ENCODE measurements around the gene STOM.
"Not testable (repeated sequence)": the region's sequence is repeated elsewhere in the genome, so short reads cannot be mapped to it uniquely, and the experiment has no call there.

STOM gene

DNA sequence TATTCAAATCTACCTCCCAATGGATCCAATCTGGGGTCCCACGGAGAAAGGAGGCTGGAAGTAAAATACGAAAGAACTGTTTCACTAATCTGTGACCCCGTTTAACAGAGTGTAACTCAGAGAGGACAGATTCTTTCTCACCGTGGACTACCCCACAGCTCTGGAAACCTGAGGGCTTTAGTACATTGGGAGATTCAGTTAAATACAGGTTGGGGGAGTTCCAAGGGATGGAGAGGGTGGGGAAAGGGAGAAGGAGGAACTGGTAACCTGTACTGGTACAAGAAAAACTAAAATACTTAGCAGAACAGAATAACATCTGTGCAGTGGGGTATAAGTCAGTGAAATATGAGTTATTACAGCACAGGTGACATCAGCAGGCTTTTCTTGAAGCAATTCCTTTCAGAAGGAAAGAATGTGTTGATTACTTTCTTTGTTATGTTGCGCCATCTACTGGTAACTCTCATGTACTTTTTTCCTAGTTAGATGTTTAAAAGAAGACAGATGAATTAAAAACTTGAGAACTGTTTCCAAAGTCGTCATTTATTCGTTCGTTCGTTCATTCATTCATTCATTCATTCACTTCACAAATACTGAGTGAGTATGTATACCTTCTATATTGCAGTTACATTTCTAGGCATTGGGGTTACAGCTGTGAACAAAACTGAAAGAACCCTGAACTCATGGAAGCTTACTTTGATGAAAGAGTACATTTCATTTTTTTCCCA lies 30.0 kb upstream of the STOM start:
- H2AK5ac ChIP-seq (ENCODE audit: low read depth, low read length): no peak overlapping the region
- no peaks in the 10 kb centered on the region for H3K79me1 ChIP-seq (ENCODE audit: low read depth, low read length)
- no peak overlapping the region for H3K23ac ChIP-seq (ENCODE audit: low read depth, low read length, poor library complexity)
- no peak overlapping the region for H3K14ac ChIP-seq (ENCODE audit: low read length)
- no peak overlapping the region for H2BK5ac ChIP-seq (ENCODE audit: low read length)
- H4K8ac ChIP-seq (ENCODE audit: low read depth, low read length): no peak overlapping the region
- peak; percentile 65 for DNase-seq (ENCODE audit: low spot score)
- H2AFZ ChIP-seq (ENCODE audit: low read length): no peak overlapping the region
- H2BK15ac ChIP-seq (ENCODE audit: low read length): no peak overlapping the region
- H3K9ac ChIP-seq (ENCODE audit: low read depth, low read length, poor library complexity): no peak overlapping the region
- no peak overlapping the region for H2BK12ac ChIP-seq (ENCODE audit: low read length)
- H3K27me3 ChIP-seq (ENCODE audit: control insufficient read depth in 3 of 3, insufficient read depth in 3 of 3, low read depth in 1 of 3, low read length in 3 of 3): no peaks in the 10 kb centered on the region
- H3K4ac ChIP-seq (ENCODE audit: low read length): no peak overlapping the region
- no peak overlapping the region for H3K4me3 ChIP-seq (ENCODE audit: low read length in 2 of 2)
- H4K91ac ChIP-seq (ENCODE audit: low read depth, low read length, poor library complexity): no peak overlapping the region
- no peak overlapping the region for H3K4me2 ChIP-seq (ENCODE audit: insufficient read depth, low read length, poor library complexity, severe bottlenecking)
- H3K4me1 ChIP-seq (ENCODE audit: control insufficient read depth in 2 of 2, insufficient read depth in 1 of 2, low read depth in 1 of 2, low read length in 2 of 2): no peaks in the 10 kb centered on the region
- H3K36me3 ChIP-seq (replicated peaks in 1 of 2; ENCODE audit: control insufficient read depth in 2 of 2, insufficient read depth in 2 of 2, low read length in 2 of 2): no peaks in the 10 kb centered on the region
- H3K9me3 ChIP-seq (replicated peaks in 1 of 2; ENCODE audit: control insufficient read depth in 2 of 2, insufficient read depth in 1 of 2, low read depth in 1 of 2, low read length in 2 of 2): peaks cover 1 to 3% of the 10 kb centered on the region in 2 donors
- WGBS, 2 donors (ENCODE audit: extremely low coverage in 2 of 2, insufficient read length in 2 of 2, insufficient replicate concordance in 1 of 2): no CpG with 5 or more reads among the region's 9 CpGs
- H3K18ac ChIP-seq (ENCODE audit: low read length): no peak overlapping the region
- no peak overlapping the region for H3K27ac ChIP-seq (replicated peaks; ENCODE audit: low read length)
- H2BK120ac ChIP-seq (ENCODE audit: low read depth, low read length): no peak overlapping the region

DNA sequence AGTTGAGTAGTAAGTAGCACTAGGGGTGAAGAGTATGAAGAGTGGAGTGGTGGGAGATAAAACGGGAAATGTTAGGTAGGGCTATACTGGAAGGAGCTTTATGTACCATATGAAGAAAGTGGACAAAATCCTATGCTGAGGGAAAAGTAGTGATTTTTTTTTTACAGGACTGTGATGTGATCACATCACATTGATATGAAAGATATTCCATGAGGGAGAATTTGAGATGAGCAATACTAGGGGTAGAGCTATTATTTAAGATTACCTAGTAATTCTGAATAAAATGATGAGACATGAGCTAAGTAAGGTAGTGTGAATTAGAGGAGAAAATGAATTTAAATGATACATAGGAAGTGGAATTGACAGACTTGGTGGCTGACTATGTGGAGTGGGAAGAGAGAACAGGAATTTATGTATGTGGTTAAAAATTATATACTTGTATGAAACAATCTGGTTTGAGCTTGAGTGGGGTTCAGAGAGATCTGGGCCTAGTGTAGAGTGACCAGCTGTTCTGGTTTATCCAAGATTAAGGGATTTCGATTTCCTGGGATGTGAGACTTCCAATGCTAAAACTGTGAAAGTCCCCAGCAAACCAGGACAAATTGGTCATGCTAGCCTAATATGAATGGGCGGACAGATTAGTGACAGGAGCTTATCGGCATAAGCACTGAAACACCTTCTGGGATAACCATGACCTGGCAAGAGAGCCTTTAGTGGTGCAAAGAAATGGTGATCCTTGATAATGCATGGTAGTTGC lies 29.3 kb upstream of the STOM start:
- H3K4ac ChIP-seq (ENCODE audit: low read length): no peak overlapping the region
- no peak overlapping the region for H3K9ac ChIP-seq (ENCODE audit: low read depth, low read length, poor library complexity)
- H3K27me3 ChIP-seq (ENCODE audit: control insufficient read depth in 3 of 3, insufficient read depth in 3 of 3, low read depth in 1 of 3, low read length in 3 of 3): no peaks in the 10 kb centered on the region
- no peaks in the 10 kb centered on the region for H3K79me1 ChIP-seq (ENCODE audit: low read depth, low read length)
- no peak overlapping the region for H3K14ac ChIP-seq (ENCODE audit: low read length)
- no peak overlapping the region for H3K4me3 ChIP-seq (ENCODE audit: low read length in 2 of 2)
- H3K9me3 ChIP-seq (replicated peaks in 1 of 2; ENCODE audit: control insufficient read depth in 2 of 2, insufficient read depth in 1 of 2, low read depth in 1 of 2, low read length in 2 of 2): peaks cover 1 to 3% of the 10 kb centered on the region in 2 donors
- no peak overlapping the region for H2BK15ac ChIP-seq (ENCODE audit: low read length)
- no peak overlapping the region for H3K18ac ChIP-seq (ENCODE audit: low read length)
- DNase-seq (ENCODE audit: low spot score): no peak
- no peak overlapping the region for H3K27ac ChIP-seq (replicated peaks; ENCODE audit: low read length)
- no peaks in the 10 kb centered on the region for H3K4me1 ChIP-seq (ENCODE audit: control insufficient read depth in 2 of 2, insufficient read depth in 1 of 2, low read depth in 1 of 2, low read length in 2 of 2)
- H2BK12ac ChIP-seq (ENCODE audit: low read length): no peak overlapping the region
- WGBS, 2 donors (ENCODE audit: extremely low coverage in 2 of 2, insufficient read length in 2 of 2, insufficient replicate concordance in 1 of 2): 100% methylated on average over 1 of the region's 4 CpGs
- no peak overlapping the region for H4K8ac ChIP-seq (ENCODE audit: low read depth, low read length)
- H2BK5ac ChIP-seq (ENCODE audit: low read length): no peak overlapping the region
- H2BK120ac ChIP-seq (ENCODE audit: low read depth, low read length): no peak overlapping the region
- no peak overlapping the region for H2AFZ ChIP-seq (ENCODE audit: low read length)
- no peak overlapping the region for H3K4me2 ChIP-seq (ENCODE audit: insufficient read depth, low read length, poor library complexity, severe bottlenecking)
- no peak overlapping the region for H4K91ac ChIP-seq (ENCODE audit: low read depth, low read length, poor library complexity)
- no peak overlapping the region for H3K23ac ChIP-seq (ENCODE audit: low read depth, low read length, poor library complexity)
- no peaks in the 10 kb centered on the region for H3K36me3 ChIP-seq (replicated peaks in 1 of 2; ENCODE audit: control insufficient read depth in 2 of 2, insufficient read depth in 2 of 2, low read length in 2 of 2)
- no peak overlapping the region for H2AK5ac ChIP-seq (ENCODE audit: low read depth, low read length)

DNA sequence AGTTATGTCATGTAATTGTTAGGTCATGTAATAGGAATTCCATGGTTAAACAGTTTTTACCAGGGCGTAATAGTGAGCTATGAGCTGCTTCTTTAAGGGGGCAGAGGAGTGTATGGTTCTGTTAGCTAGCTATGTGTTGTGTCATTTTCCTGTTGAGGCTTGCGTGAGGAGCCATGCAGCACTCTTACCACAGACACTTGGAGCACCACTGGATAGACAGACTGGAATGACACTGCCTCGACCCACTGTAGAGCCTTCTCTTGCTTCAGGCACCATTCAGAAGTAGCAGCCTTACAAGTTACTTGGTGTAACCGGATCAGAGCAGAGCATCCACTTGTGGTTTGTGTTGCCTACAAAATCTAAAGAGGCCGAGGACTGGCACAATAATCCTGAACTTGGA lies 28.3 kb upstream of the STOM start:
- no peak overlapping the region for H3K27ac ChIP-seq (replicated peaks; ENCODE audit: low read length)

DNA sequence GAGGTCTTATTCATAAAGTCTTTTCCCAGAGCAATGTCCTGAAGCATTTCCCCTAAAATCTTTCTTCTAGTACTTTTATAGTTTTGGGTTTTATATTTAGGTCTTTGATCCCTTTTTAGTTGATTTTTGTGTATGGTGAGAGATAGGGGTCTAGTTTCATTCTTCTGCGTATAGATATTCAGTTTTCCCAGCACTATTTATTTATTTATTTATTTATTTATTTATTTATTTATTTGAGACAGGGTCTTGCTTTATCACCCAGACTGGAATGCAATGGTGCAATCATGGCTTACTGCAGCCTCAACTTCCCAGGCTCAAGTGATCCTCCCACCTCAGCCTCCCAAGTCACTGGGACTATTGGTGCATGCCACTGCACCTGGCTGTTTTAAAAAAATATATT lies 27.2 kb upstream of the STOM start:
- H3K14ac ChIP-seq (ENCODE audit: low read length); H3K4me1 ChIP-seq (ENCODE audit: control insufficient read depth in 2 of 2, insufficient read depth in 1 of 2, low read depth in 1 of 2, low read length in 2 of 2); H3K27ac ChIP-seq (replicated peaks; ENCODE audit: low read length); H3K18ac ChIP-seq (ENCODE audit: low read length); H2AK5ac ChIP-seq (ENCODE audit: low read depth, low read length); H3K4ac ChIP-seq (ENCODE audit: low read length); H2BK120ac ChIP-seq (ENCODE audit: low read depth, low read length); H3K27me3 ChIP-seq (ENCODE audit: control insufficient read depth in 3 of 3, insufficient read depth in 3 of 3, low read depth in 1 of 3, low read length in 3 of 3); H3K9ac ChIP-seq (ENCODE audit: low read depth, low read length, poor library complexity); H3K23ac ChIP-seq (ENCODE audit: low read depth, low read length, poor library complexity); H4K8ac ChIP-seq (ENCODE audit: low read depth, low read length); H2BK15ac ChIP-seq (ENCODE audit: low read length); DNase-seq (ENCODE audit: low spot score); H4K91ac ChIP-seq (ENCODE audit: low read depth, low read length, poor library complexity); H2BK12ac ChIP-seq (ENCODE audit: low read length); H3K4me2 ChIP-seq (ENCODE audit: insufficient read depth, low read length, poor library complexity, severe bottlenecking); H3K79me1 ChIP-seq (ENCODE audit: low read depth, low read length); H3K36me3 ChIP-seq (replicated peaks in 1 of 2; ENCODE audit: control insufficient read depth in 2 of 2, insufficient read depth in 2 of 2, low read length in 2 of 2); H2BK5ac ChIP-seq (ENCODE audit: low read length); H2AFZ ChIP-seq (ENCODE audit: low read length); H3K9me3 ChIP-seq (replicated peaks in 1 of 2; ENCODE audit: control insufficient read depth in 2 of 2, insufficient read depth in 1 of 2, low read depth in 1 of 2, low read length in 2 of 2); H3K4me3 ChIP-seq (ENCODE audit: low read length in 2 of 2): not testable (repeated sequence)
- no CpG with 5 or more reads among the region's 1 CpG for WGBS, 2 donors (ENCODE audit: extremely low coverage in 2 of 2, insufficient read length in 2 of 2, insufficient replicate concordance in 1 of 2)

More for the DNA sequence above, 28.3 kb upstream of the STOM start:
- peaks cover 0 to 2% (median 0%) of the 10 kb centered on the region in 3 experiments for H3K27me3 ChIP-seq (ENCODE audit: control insufficient read depth in 3 of 3, insufficient read depth in 3 of 3, low read depth in 1 of 3, low read length in 3 of 3)
- no peak overlapping the region for H2BK15ac ChIP-seq (ENCODE audit: low read length)
- H2AFZ ChIP-seq (ENCODE audit: low read length): no peak overlapping the region
- no peak overlapping the region for H2BK12ac ChIP-seq (ENCODE audit: low read length)
- peaks cover 1 to 3% of the 10 kb centered on the region in 2 donors for H3K9me3 ChIP-seq (replicated peaks in 1 of 2; ENCODE audit: control insufficient read depth in 2 of 2, insufficient read depth in 1 of 2, low read depth in 1 of 2, low read length in 2 of 2)
- no peak overlapping the region for H3K4me2 ChIP-seq (ENCODE audit: insufficient read depth, low read length, poor library complexity, severe bottlenecking)
- H3K4me1 ChIP-seq (ENCODE audit: control insufficient read depth in 2 of 2, insufficient read depth in 1 of 2, low read depth in 1 of 2, low read length in 2 of 2): no peaks in the 10 kb centered on the region
- no peak overlapping the region for H3K14ac ChIP-seq (ENCODE audit: low read length)
- no peak overlapping the region for H2AK5ac ChIP-seq (ENCODE audit: low read depth, low read length)
- no peak overlapping the region for H3K4ac ChIP-seq (ENCODE audit: low read length)
- no peaks in the 10 kb centered on the region for H3K79me1 ChIP-seq (ENCODE audit: low read depth, low read length)
- H3K9ac ChIP-seq (ENCODE audit: low read depth, low read length, poor library complexity): no peak overlapping the region
- no peak overlapping the region for H2BK5ac ChIP-seq (ENCODE audit: low read length)
- H3K18ac ChIP-seq (ENCODE audit: low read length): no peak overlapping the region
- no peak overlapping the region for H4K91ac ChIP-seq (ENCODE audit: low read depth, low read length, poor library complexity)
- DNase-seq (ENCODE audit: low spot score): no peak
- H3K36me3 ChIP-seq (replicated peaks in 1 of 2; ENCODE audit: control insufficient read depth in 2 of 2, insufficient read depth in 2 of 2, low read length in 2 of 2): no peaks in the 10 kb centered on the region
- H4K8ac ChIP-seq (ENCODE audit: low read depth, low read length): no peak overlapping the region
- no peak overlapping the region for H3K23ac ChIP-seq (ENCODE audit: low read depth, low read length, poor library complexity)
- H2BK120ac ChIP-seq (ENCODE audit: low read depth, low read length): no peak overlapping the region
- no CpG with 5 or more reads among the region's 5 CpGs for WGBS, 2 donors (ENCODE audit: extremely low coverage in 2 of 2, insufficient read length in 2 of 2, insufficient replicate concordance in 1 of 2)
- no peak overlapping the region for H3K4me3 ChIP-seq (ENCODE audit: low read length in 2 of 2)
